Right ventricle myocardium superior (tissue), 1 donor: Measurements from ENCODE around the gene CARD11. TPM values are rescaled to one million over a fixed set of nuclear protein-coding genes. Genes with fewer than 3 reads are reported as not detected.
"Not testable (repeated sequence)": the region's sequence is repeated elsewhere in the genome, so short reads cannot be mapped to it uniquely, and the experiment has no call there.

Experiments used
- ATAC-seq: fragments of 200-7000 bp; cut with Tn5 transposase; one replicate; pipeline ENCODE4 v1.9.1; 2020; ENCODE audit warnings: mild to moderate bottlenecking; ENCODE audit not compliant: poor library complexity
- DNase-seq: peaks from one replicate; pipeline ENCODE4 v3.0.0-alpha.2; 2020
- intact Hi-C: fragments of 100-400 bp; cut with DNase I; formaldehyde crosslinking; loops from one replicate; pipeline ENCODE4 v1.11.2; 2022
- total RNA-seq: library from RNA; stranded (reverse); fragmentation: NEBNext Ultra II Directional; extraction: Animal tissue kit (Norgen Biotek cat#: 25700); gene quantifications from one replicate; pipeline ENCODE4 v1.2.1, GENCODE V29; 2021
- donor health status: DM: no; HTN: yes; CAD: no; lungs with severe emphysema.

Gene CARD11
- total RNA-seq, 1 donor from 2014 or later = 0.22 TPM

DNA sequence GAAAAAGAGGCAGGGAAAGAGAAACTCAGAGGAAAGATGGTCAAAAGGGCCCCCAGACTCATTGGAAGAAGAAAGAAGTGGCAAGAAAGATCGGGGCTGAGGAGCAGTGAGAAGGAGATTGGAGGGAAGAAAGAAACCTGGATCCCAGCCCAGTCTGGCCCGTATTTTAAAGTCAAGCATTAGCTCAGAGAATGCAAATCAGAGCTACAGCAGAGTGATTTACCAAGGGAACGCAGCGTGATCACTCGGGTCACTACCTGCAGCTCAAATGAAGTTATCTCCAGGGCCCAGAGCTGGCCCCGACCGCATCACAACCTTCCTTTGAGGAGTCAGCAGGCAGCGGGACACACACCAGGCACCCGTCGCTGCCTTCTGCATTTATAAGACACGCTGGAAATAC is 72.8 kb downstream of the CARD11 start:
- intact Hi-C loops = no loop called here
- ATAC-seq (no peak), DNase-seq (no peak)

DNA sequence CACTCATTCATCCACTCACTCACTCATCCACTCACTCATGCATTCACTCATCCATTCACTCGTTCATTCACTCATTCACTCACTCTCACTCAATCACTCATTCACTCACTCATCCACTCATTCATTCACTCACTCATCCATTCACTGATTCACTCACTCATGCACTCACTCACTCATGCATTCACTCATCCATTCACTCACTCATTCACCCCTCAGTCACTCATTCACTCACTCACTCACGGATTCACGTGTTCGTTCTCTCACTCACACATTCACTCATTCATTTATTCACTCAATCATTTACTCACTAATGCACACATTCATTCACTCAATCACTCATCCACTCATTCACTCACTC is 73.4 kb downstream of the CARD11 start:
- intact Hi-C loops = no loop called here
- DNase-seq (no peak), ATAC-seq (no peak)

DNA sequence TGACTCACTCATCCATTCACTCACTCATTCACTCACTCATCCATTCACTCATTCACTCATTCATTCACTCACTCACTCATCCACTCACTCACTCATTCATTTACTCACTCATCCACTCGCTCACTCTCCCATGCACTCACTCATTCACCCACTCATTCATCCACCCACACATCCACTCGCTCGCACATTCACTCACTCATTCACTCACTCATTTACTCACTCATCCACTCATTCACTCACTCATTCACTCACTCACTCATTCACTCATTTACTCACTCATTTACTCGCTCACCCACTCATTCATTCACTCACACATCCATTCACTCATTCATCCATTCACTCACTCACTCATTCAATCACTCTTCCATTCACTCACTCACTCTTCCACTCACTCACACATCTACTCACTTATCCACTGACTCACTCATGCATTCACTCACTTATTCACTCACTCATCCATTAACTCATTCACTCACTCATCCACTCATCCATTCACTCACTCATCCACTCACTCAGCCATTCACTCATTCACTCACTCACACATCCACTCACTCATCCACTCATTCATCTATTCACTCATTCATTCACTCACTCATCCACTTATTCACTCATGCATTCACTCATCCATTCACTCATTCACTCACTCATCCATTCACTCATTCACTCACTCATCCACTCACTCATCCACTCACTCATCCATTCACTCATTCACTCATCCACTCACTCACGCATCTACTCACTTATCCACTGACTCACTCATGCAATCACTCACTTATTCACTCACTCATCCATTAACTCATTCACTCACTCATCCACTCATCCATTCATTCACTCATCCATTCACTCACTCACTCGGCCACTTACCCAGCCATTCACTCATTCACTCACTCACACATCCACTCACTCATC is 74.0 kb downstream of the CARD11 start:
- no peak for DNase-seq
- intact Hi-C loops = no loop called here
- ATAC-seq = no peak

DNA sequence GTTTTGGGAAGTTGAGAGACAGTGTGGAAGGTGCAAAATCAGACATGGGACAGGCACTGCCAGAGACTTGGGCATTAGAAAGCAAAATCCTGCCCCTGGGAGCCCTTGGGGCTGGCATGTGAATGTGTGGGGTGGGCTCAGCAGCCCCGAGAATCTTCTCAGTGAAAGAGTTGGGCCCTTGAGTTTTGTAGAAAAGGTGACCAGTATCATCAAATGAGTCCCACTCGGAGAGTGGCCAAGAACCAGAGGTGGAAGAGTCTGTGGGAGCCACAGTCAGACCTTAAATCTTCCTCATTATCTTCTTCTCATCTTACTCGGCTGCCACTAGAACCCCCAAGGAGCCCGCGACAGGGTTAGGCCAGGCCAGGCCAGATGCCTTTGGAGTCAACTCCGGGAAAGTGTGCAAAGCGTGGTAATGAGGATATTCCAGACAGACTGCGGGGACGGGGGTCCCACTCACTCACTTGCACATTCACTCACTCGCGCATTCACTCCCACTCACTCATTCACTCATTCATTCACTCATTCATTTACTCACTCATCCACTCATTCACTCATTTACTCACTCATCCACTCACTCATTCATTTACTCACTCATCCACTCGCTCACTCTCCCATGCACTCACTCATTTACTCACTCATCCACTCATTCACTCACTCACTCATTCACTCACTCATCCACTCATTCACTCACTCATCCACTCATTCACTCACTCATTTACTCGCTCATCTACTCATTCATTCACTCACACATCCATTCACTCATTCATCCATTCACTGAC is 74.9 kb downstream of the CARD11 start:
- intact Hi-C loops = no loop called here
- ATAC-seq = no peak
- DNase-seq = no peak

- no peak for DNase-seq
- ATAC-seq = no peak
Observed at GRCh38 chr7:2968176-2968575, 75.5 kb downstream of the CARD11 start.

DNA sequence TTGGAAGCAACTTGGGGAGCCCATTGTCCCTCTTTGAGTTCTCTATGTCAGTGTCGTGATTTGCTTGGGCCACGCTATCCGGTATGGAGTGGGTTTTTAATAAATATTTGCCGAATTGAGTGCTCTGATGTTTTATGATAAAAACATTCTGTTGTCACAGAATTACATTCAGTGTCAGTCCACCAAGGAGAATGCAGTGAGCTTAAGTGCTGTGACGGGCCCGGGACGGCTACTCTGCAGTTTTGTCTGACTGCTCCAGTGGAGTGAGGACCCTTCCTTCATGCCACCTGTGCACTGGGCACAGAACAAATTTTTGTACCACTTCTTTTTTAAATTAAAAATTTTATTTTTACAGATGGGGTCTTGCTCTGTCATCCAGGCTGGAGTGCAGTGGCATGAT is 76.0 kb downstream of the CARD11 start:
- ATAC-seq = no peak
- intact Hi-C loops = no loop called here
- DNase-seq = no peak

More at GRCh38 chr7:2968176-2968575, 75.5 kb downstream of the CARD11 start:
- intact Hi-C loops = no loop called here

- ATAC-seq = no peak
- intact Hi-C loops = no loop called here
- no peak for DNase-seq
Observed at GRCh38 chr7:2967253-2967652, 76.4 kb downstream of the CARD11 start.

DNA sequence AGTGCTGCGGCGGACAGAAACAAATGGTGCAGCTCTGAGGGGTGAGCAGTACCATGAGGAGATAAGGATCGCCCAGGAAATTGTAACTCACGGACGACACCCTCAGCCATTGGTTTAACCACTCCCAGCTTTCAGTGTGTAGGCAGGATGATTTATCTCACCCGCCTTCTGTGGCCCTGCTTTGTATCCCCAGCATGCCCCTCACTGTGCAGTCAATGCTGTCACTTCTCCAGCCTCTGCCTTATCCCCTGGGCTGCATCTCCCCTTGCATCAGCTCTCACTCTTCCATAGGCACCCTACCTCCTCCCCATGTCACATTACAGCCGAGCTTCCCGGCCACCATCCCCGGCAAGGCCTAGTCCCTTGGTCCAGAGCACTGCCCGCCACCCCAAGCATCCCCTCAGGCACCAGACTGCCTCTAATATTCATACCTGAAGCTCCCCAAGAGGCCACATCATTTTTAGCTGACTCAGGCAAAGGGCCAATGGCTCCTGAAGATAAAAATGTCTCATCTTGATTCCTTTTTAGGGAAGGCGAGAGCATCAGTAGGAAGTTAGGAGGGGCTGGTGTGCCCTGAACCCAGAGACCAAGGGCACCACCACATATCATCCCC is 77.1 kb downstream of the CARD11 start:
- intact Hi-C loops = no loop called here
- ATAC-seq (no peak), DNase-seq (no peak)

DNA sequence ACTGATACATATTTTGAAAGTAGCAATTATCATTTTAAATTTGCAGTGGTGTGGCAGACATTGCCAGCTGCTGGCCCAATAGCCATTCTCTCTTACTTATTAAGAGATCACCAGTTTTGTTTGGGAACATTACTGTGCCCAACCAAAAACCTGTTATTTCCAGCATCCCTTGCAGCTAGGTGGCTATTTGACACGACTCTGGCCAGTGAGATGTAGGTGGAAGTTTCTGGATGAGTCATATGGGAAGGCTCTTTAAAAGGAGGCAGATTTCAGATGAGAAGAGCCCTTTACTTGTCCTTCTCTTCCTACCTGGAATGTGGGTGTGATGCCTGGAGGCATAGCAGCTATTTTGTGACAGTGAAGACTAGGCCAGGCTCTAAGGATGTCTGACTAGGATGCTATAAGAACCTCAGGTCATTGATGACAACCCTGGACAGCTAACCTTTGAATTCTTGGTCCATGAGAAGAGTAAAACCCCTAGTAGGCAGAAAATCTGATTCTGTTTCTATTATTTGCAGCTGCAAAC is 77.9 kb downstream of the CARD11 start:
- ATAC-seq (no peak), DNase-seq (no peak)
- intact Hi-C loops = no loop called here

- intact Hi-C loops = no loop called here
- DNase-seq = no peak
Observed at GRCh38 chr7:2965301-2965700, 78.4 kb downstream of the CARD11 start.

GRCh38 chr7:2964208-2964607 is 79.5 kb downstream of the CARD11 start:
- ATAC-seq = no peak
- DNase-seq = no peak
- intact Hi-C loops = no loop called here

More at GRCh38 chr7:2965301-2965700, 78.4 kb downstream of the CARD11 start:
- ATAC-seq = no peak

DNA sequence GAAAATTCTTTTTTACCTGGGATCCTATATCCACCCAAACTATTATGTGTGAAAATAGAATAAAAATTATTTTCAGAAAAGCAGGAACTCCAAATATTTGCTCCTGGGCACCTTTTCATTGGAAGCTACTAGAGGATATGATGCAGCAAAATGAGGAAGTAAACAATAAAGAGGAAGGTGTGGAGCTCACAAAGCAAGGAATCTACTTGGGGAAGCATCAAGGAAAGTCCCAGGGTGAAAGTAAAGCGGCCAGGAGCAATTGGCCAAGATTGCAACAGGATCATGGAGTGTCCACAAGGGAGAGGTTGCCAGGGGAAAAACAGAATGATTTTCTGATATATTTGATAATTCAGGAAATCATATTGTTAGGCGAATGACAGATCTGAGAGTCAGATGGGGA is 80.8 kb downstream of the CARD11 start:
- ATAC-seq = no peak
- intact Hi-C loops = no loop called here

GRCh38 chr7:2959828-2960599 is 83.7 kb downstream of the CARD11 start:
- DNase-seq (no peak), ATAC-seq (no peak)
- intact Hi-C loops = no loop called here

More for the DNA sequence above, 80.8 kb downstream of the CARD11 start:
- DNase-seq = no peak

- ATAC-seq (no peak), DNase-seq (no peak)
- intact Hi-C loops = no loop called here
Observed at GRCh38 chr7:2959103-2959680, 84.5 kb downstream of the CARD11 start.

DNA sequence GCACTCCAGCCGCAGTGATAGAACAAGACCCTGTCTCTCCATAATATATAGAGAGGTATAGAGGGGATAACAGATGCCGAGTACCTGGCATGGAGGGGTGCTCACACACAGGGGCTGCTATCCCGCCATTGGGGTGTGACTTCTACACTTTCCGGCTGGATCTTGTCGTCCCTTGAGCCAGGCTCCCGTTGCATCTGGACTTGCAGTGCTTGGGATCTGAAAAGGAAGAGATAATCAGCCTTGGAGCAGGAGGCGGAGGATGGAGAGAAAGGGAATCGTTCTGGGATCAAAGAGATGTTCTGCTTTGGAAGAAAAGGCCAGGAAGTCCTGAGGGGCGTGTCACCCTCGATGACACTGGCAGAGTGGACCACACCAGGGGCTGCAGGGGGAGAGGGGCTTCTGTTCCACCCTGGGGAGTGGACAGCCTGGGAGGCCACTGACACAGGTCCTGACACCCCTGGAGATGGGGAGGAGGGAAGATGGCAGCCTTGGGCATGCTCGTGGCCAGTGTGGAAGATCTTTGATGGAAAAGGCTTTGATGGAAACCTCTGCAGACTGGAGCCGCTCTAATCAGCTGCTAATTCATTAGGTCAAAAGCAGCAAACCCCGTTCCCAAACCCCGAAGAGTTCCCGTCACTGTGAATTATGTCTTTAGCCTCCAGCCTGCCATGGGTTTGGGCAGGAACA is 85.1 kb downstream of the CARD11 start:
- DNase-seq (no peak), ATAC-seq (no peak)
- intact Hi-C loops = no loop called here

DNA sequence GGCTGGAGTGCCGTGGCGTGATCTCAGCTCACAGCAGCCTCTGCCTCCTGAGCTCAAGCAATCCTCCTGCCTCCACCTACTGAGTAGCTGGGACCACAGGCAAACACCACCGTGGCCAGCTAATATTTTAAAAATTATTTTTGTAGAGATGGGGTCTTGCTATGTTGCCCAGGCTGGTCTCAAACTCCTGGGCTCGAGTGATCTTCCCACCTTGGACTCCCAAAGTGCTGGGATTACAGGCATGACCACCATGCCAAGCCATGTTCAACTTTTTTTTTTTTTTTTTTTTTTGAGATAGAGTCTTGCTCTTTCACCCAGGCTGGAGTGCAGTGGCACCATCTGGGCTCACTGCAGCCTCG is 86.3 kb downstream of the CARD11 start:
- ATAC-seq, DNase-seq: not testable (repeated sequence)

GRCh38 chr7:2956526-2957368 is 86.9 kb downstream of the CARD11 start:
- intact Hi-C loops = no loop called here
- no peak for DNase-seq

More for the DNA sequence above, 86.3 kb downstream of the CARD11 start:
- intact Hi-C loops = not testable (repeated sequence)

More at GRCh38 chr7:2956526-2957368, 86.9 kb downstream of the CARD11 start:
- ATAC-seq = no peak
